ENCODE measurements around the gene SPACA6.
"Not testable (repeated sequence)": the region's sequence is repeated elsewhere in the genome, so short reads cannot be mapped to it uniquely, and the experiment has no call there.

SPACA6 gene

GRCh38 chr19:51693260-51693659 lies at the start of gene SPACA6:
Gene SPACA6, plus strand, starts transcription at chr19:51693330. Its CDS starts 197 bp downstream, at chr19:51693527.
- FAIRE-seq (no peak), DNase-seq (ENCODE audit: low spot score) (no peak)

GRCh38 chr19:51644636-51645271 lies 48.4 kb upstream of the SPACA6 start:
- no peak for DNase-seq (ENCODE audit: low spot score)
- no peak for FAIRE-seq

GRCh38 chr19:51646730-51647129 lies 46.4 kb upstream of the SPACA6 start, which contains the start of gene SIGLEC14:
Gene SIGLEC14, minus strand, starts transcription at chr19:51646825. Its CDS starts 66 bp downstream, at chr19:51646759.
- DNase-seq (ENCODE audit: low spot score); FAIRE-seq: not testable (repeated sequence)

GRCh38 chr19:51647318-51647717 lies 45.8 kb upstream of the SPACA6 start:
- no peak for DNase-seq (ENCODE audit: low spot score)
- FAIRE-seq: no peak

GRCh38 chr19:51651216-51651846 lies 41.8 kb upstream of the SPACA6 start:
- DNase-seq (ENCODE audit: low spot score) (no peak), FAIRE-seq (no peak)

- FAIRE-seq: no peak
- no peak for DNase-seq (ENCODE audit: low spot score)
These were observed 40.9 kb upstream of the SPACA6 start for GRCh38 chr19:51652266-51652665.

- DNase-seq (ENCODE audit: low spot score): no peak
- FAIRE-seq: no peak
These were observed 40.0 kb upstream of the SPACA6 start for GRCh38 chr19:51653162-51653561.

GRCh38 chr19:51654783-51655182 lies 38.3 kb upstream of the SPACA6 start:
- DNase-seq (ENCODE audit: low spot score) (no peak), FAIRE-seq (no peak)

- DNase-seq (ENCODE audit: low spot score) (peak; percentile 13), FAIRE-seq (no peak)
These were observed 32.0 kb upstream of the SPACA6 start for GRCh38 chr19:51660975-51661600.

- DNase-seq (ENCODE audit: low spot score) (no peak), FAIRE-seq (no peak)
These were observed 29.5 kb upstream of the SPACA6 start for GRCh38 chr19:51663650-51664049.

GRCh38 chr19:51664131-51664530 lies 29.0 kb upstream of the SPACA6 start:
- FAIRE-seq (no peak), DNase-seq (ENCODE audit: low spot score) (no peak)

- DNase-seq (ENCODE audit: low spot score) (no peak), FAIRE-seq (no peak)
These were observed 28.1 kb upstream of the SPACA6 start for GRCh38 chr19:51664997-51665396.

GRCh38 chr19:51668216-51668615 lies 24.9 kb upstream of the SPACA6 start:
- no peak for DNase-seq (ENCODE audit: low spot score)
- FAIRE-seq: no peak

- not testable (repeated sequence) for DNase-seq (ENCODE audit: low spot score); FAIRE-seq
These were observed 17.1 kb upstream of the SPACA6 start for GRCh38 chr19:51675911-51676565.

GRCh38 chr19:51676566-51677083 lies 16.5 kb upstream of the SPACA6 start:
- DNase-seq (ENCODE audit: low spot score) (no peak), FAIRE-seq (no peak)

- DNase-seq (ENCODE audit: low spot score) (no peak), FAIRE-seq (no peak)
These were observed 12.7 kb upstream of the SPACA6 start for GRCh38 chr19:51680474-51680873.

- FAIRE-seq (no peak), DNase-seq (ENCODE audit: low spot score) (no peak)
These were observed 11.7 kb upstream of the SPACA6 start for GRCh38 chr19:51681286-51681941.

GRCh38 chr19:51686171-51686570 lies 7.0 kb upstream of the SPACA6 start:
- FAIRE-seq (no peak), DNase-seq (ENCODE audit: low spot score) (no peak)

GRCh38 chr19:51687791-51688670 lies 5.1 kb upstream of the SPACA6 start:
- FAIRE-seq (peak; percentile 10), DNase-seq (ENCODE audit: low spot score) (peak; percentile 76)
